SH-SY5Y (cell line): Measurements from ENCODE around the gene NT5DC4.

Source experiments
- GATA2 ChIP-seq: IDR thresholded peaks from 2 replicates; pipeline ENCODE4 v1.6.1; 2011; ENCODE audit warnings: mild to moderate bottlenecking, low read depth, low read length
- GATA3 ChIP-seq: IDR thresholded peaks from 2 replicates; pipeline ENCODE4 v1.6.1; 2011; ENCODE audit warnings: low read depth, mild to moderate bottlenecking, low read length, moderate library complexity

DNA sequence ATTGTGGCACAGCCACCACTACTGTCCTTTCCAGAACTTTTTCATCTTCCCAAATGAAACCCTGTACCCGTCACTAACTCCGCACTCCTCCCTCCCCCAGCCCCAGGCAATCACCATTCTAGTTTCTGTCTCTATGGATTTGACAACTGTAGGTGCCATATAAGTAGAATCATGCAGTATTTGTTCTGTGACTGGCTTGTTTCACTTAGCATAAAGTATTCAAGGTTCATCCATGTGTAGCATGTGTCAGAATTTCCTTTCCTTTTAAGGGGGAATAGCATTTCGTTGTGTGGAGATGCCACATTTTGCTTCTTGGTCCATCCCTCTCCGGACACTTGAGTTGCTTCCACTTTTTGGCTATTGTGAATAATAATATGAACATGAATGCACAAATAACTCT, 44.4 kb downstream of the NT5DC4 start:
- TF ChIP-seq GATA2 (no peak), GATA3 (no peak)
